GM18909 (cell line): ENCODE results near the gene VASN.

Experiments used
- ATAC-seq: cut with Tn5 transposase; IDR thresholded peaks from one replicate; pipeline ENCODE4 v1.9.1; 2021; ENCODE audit warnings: mild to moderate bottlenecking; ENCODE audit not compliant: unreplicated experiment, poor library complexity

Gene VASN

GRCh38 chr16:4369007-4369733 is 2.5 kb upstream of the VASN start:
- no peak for ATAC-seq

GRCh38 chr16:4370151-4370550 is 1.5 kb upstream of the VASN start:
- no peak for ATAC-seq

- no peak for ATAC-seq
Measured at GRCh38 chr16:4370570-4371356, 885 bp upstream of the VASN start.

- ATAC-seq, result peak; percentile 31
Measured at GRCh38 chr16:4372001-4372577, 441 bp downstream of the VASN start.

GRCh38 chr16:4372578-4373355 is 1.1 kb downstream of the VASN start:
- ATAC-seq, result no peak

GRCh38 chr16:4373356-4373908 is 1.8 kb downstream of the VASN start:
- ATAC-seq, result no peak

GRCh38 chr16:4373909-4374742 is 2.5 kb downstream of the VASN start:
- ATAC-seq, result no peak

- ATAC-seq, result no peak
Measured at GRCh38 chr16:4375717-4376116, 4.1 kb downstream of the VASN start.

GRCh38 chr16:4376126-4376892 is 4.7 kb downstream of the VASN start:
- no peak for ATAC-seq

- no peak for ATAC-seq
Measured at GRCh38 chr16:4376893-4377572, 5.4 kb downstream of the VASN start.

- ATAC-seq, result no peak
Measured at GRCh38 chr16:4377573-4378154, 6.0 kb downstream of the VASN start.

GRCh38 chr16:4378161-4378666 is 6.6 kb downstream of the VASN start:
- no peak for ATAC-seq

- no peak for ATAC-seq
Measured at GRCh38 chr16:4378999-4379690, 7.5 kb downstream of the VASN start.

- ATAC-seq, result no peak
Measured at GRCh38 chr16:4380119-4381063, 8.7 kb downstream of the VASN start.

GRCh38 chr16:4381072-4381934 is 9.7 kb downstream of the VASN start:
- no peak for ATAC-seq
